Karpas-422 (cell line): ENCODE results near the gene SSTR1. TPM values are rescaled to one million over a fixed set of nuclear protein-coding genes. Genes with fewer than 3 reads are reported as not detected.

Source experiments
- DNase-seq: peaks from one replicate; pipeline ENCODE4 v3.0.0-alpha.2; 2015
- H2AFZ ChIP-seq: fragments of 200-600 bp; sonication (generic); 2 replicates; pipeline ENCODE4 v1.6.1; 2014; ENCODE audit warnings: antibody characterized with exemption, low read length, mixed read lengths
- H3K27ac ChIP-seq: fragments of 200-600 bp; sonication (generic); 2 replicates; pipeline ENCODE4 v1.5.1; 2014; ENCODE audit warnings: mild to moderate bottlenecking, low read length, moderate library complexity
- H3K27me3 ChIP-seq: fragments of 200-600 bp; sonication (generic); 2 replicates; pipeline ENCODE4 v1.6.1; 2014; ENCODE audit warnings: low read length, mixed read lengths
- H3K36me3 ChIP-seq: fragments of 200-600 bp; sonication (generic); 2 replicates; pipeline ENCODE4 v1.6.1; 2014; ENCODE audit warnings: low read length, mixed read lengths; ENCODE audit not compliant: insufficient read depth
- H3K4me1 ChIP-seq: fragments of 200-600 bp; sonication (generic); 2 replicates; pipeline ENCODE4 v1.6.1; 2014; ENCODE audit warnings: mild to moderate bottlenecking, low read length, mixed read lengths
- H3K4me2 ChIP-seq: fragments of 200-600 bp; sonication (generic); 2 replicates; pipeline ENCODE4 v1.6.1; 2014; ENCODE audit warnings: low read length, low read depth, mild to moderate bottlenecking; ENCODE audit not compliant: poor library complexity, severe bottlenecking
- H3K4me3 ChIP-seq: fragments of 200-600 bp; sonication (generic); 2 replicates; pipeline ENCODE4 v1.5.1; 2014; ENCODE audit warnings: mild to moderate bottlenecking, antibody characterized with exemption, low read length, mixed read lengths
- H3K79me2 ChIP-seq: fragments of 200-600 bp; sonication (generic); 2 replicates; pipeline ENCODE4 v1.6.1; 2014; ENCODE audit warnings: mild to moderate bottlenecking, low read length, mixed read lengths
- H3K9ac ChIP-seq: fragments of 200-600 bp; sonication (generic); 2 replicates; pipeline ENCODE4 v1.6.0; 2014; ENCODE audit warnings: low read length
- H3K9me2 ChIP-seq: fragments of 200-600 bp; sonication (generic), shearing (Covaris generic); replicated peaks from 2 replicates; pipeline ENCODE4 v1.6.0; 2014; ENCODE audit warnings: mild to moderate bottlenecking, low read length, moderate library complexity; ENCODE audit not compliant: insufficient read depth
- H3K9me3 ChIP-seq: fragments of 300-700, 200-600 bp; sonication (generic); 2 replicates; pipeline ENCODE4 v1.6.1; 2014; ENCODE audit warnings: low read length, mixed read lengths
- H4K20me1 ChIP-seq: fragments of 200-600 bp; sonication (generic); 2 replicates; pipeline ENCODE4 v1.6.1; 2014; ENCODE audit warnings: mild to moderate bottlenecking, antibody characterized with exemption, low read length, low read depth; ENCODE audit not compliant: insufficient read depth
- total RNA-seq: library from RNA; depleted of rRNA; stranded (reverse); fragments of >200 nt; shearing (Covaris generic); gene quantifications from 2 replicates; pipeline ENCODE4 v1.2.3, GENCODE V29; 2014; ENCODE audit warnings: low replicate concordance; rRNA removed

The SSTR1 gene
- total RNA-seq, 1 experiment from 2014 or later: not detected

DNA sequence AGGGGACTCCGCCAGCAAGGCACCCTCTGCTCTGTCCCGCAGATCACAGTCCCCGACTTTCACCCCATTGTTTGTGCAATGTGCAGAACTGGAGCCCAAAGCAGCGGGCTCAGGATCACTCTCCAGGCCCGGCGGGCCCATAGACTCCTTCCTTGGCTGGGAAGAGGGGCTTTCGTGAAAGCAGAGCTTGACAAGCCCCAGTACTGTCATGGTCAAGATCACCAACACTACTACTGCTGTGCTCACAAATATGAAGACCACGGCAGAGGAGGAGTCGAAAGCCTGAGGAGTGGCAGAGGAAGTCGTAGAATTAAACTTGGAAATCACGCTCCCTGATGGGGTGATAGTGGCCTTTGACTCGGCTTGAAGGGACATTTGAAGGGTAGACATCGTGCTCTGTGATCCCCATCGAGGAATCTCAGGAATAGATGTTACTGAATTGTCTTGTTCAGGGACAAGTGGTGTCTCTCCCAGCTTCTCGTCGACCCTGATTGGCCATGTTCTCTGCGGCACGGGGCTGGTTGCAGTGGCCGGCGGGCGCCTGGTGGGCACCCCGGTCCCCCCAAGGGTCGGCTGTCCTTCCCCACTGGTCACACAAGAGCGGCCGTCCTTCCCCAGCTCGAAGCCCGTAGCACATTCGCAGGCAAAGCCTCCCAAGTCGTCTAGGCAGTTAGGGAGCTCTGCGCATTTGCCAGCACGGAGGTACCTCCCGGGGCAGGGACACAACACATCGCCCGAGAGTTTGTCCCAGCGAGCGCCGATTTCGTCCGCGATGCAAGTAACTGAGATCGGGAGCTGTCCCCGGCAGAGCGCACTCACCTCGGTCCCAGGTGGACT is 47.1 kb downstream of the SSTR1 start:
- Histone ChIP-seq H3K27me3 (0 out of 2 replicates have a peak, but pooled peaks cover 1% of the 10 kb centered on the region), H3K27ac (no peak overlapping the region), H3K4me3 (no peak overlapping the region), H3K36me3 (no peaks in the 10 kb centered on the region), H4K20me1 (no peaks in the 10 kb centered on the region), H2AFZ (no peak overlapping the region), H3K79me2 (no peaks in the 10 kb centered on the region), H3K4me1 (no peaks in the 10 kb centered on the region), H3K9ac (no peak overlapping the region), H3K9me2 (no peaks in the 10 kb centered on the region), H3K4me2 (no peak overlapping the region), H3K9me3 (no peaks in the 10 kb centered on the region)
- no peak for DNase-seq

DNA sequence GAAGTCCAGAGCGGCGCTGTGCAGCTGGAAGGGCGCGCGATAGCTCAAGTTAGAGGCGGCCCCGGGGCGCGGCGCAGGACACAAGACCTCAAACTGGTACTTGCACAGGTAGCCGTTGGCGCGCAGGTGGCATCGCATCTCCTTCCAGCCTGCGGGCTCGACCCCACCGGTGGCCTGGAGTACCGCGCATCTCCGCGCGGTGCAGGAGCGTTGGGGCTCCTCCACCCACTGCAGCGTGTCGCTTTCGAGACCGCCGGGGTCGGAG is 47.6 kb downstream of the SSTR1 start:
- Histone ChIP-seq H3K9ac (no peak overlapping the region), H3K79me2 (no peaks in the 10 kb centered on the region), H3K9me3 (no peaks in the 10 kb centered on the region), H3K9me2 (no peaks in the 10 kb centered on the region), H3K4me2 (no peak overlapping the region), H3K27me3 (0 out of 2 replicates have a peak, but pooled peaks cover 3% of the 10 kb centered on the region), H3K27ac (no peak overlapping the region), H3K4me1 (no peaks in the 10 kb centered on the region), H4K20me1 (no peaks in the 10 kb centered on the region), H3K36me3 (no peaks in the 10 kb centered on the region), H3K4me3 (no peak overlapping the region), H2AFZ (no peak overlapping the region)
- no peak for DNase-seq

DNA sequence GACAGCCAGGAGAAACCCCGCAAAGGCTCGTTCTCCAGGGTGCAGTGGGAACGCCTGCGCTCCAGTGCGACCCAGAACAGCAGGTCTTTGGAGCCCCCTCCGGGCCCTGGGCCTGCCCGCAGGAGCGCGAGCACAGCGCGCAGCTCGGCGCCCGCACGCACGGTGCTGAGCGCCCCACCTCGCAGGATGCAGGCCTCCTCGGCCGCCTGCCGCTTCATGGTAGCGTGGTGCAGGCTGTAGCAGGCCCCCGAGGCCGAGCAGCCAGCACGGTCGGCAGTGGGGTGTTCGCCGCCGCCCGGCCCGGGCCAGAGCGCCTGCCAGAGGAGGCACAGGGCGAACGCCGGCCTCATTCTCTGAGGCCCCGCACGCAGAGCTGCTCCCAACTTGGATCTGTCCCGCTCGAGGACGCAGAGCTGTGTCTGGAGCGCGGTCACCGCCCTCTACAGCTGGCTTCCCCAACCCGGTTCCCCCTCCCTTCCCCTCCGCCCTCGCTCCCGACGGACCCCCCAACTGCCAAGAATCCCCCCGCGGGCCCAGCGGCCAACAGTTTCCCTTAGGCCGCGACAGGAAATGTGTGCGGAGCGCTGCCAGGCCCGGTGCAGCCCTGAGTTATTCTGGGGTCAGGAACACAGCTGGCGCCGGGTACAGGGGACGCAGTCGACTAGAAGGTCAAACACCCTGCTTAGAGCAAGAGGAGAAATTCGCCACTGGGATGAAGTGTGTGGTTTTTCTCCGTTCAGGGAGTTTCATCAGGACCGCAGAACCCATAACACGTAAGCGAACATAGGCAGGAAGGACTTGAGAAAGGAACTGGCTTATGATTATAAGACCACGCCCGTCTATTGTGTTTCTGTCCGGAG is 48.2 kb downstream of the SSTR1 start, which contains the start of gene CLEC14A:
Gene CLEC14A, minus strand, starts transcription at position 421 of the 860 bp plus-strand sequence. Its CDS starts 71 bp downstream, at position 350.
- H3K79me2 ChIP-seq: no peaks in the 10 kb centered on the region
- H3K9me3 ChIP-seq: no peaks in the 10 kb centered on the region
- DNase-seq: no peak
- H3K27me3 ChIP-seq: 0 out of 2 replicates have a peak, but pooled peaks cover 3% of the 10 kb centered on the region
- H3K36me3 ChIP-seq: no peaks in the 10 kb centered on the region; the same call in 1 of the 2 replicates
- H4K20me1 ChIP-seq: no peaks in the 10 kb centered on the region
- no peak within 1 kb of the TSS for H2AFZ ChIP-seq
- no peaks in the 10 kb centered on the region for H3K9me2 ChIP-seq
- no peak within 1 kb of the TSS for H3K27ac ChIP-seq
- no peak within 1 kb of the TSS for H3K4me3 ChIP-seq
- H3K9ac ChIP-seq: no peak within 1 kb of the TSS
- H3K4me1 ChIP-seq: no peaks in the 10 kb centered on the region
- no peak within 1 kb of the TSS for H3K4me2 ChIP-seq

DNA sequence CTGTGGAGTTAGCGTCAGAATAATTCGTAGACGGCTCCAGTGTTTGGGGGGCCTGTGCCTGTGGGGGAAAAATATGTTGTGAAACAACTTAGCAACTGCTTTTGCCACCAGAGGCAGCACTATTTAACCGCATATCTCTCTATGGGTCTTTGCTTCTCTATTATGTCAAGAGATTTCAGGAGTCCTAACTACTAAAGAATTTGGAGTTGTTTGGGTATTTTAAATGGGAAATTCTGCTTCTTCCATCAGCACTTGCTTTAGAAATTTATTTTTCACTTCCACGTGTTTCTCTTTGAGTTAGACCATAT is 48.8 kb downstream of the SSTR1 start:
- no peak for DNase-seq
- H3K4me1 ChIP-seq: no peaks in the 10 kb centered on the region
- H3K27me3 ChIP-seq: 0 out of 2 replicates have a peak, but pooled peaks cover 3% of the 10 kb centered on the region
- H4K20me1 ChIP-seq: no peaks in the 10 kb centered on the region
- no peak overlapping the region for H3K9ac ChIP-seq
- no peak overlapping the region for H3K27ac ChIP-seq
- no peaks in the 10 kb centered on the region for H3K79me2 ChIP-seq
- no peaks in the 10 kb centered on the region; the same call in 1 of the 2 replicates for H3K36me3 ChIP-seq
- H2AFZ ChIP-seq: no peak overlapping the region
- no peaks in the 10 kb centered on the region for H3K9me2 ChIP-seq
- no peak overlapping the region for H3K4me3 ChIP-seq
- no peak overlapping the region for H3K4me2 ChIP-seq
- no peaks in the 10 kb centered on the region for H3K9me3 ChIP-seq

DNA sequence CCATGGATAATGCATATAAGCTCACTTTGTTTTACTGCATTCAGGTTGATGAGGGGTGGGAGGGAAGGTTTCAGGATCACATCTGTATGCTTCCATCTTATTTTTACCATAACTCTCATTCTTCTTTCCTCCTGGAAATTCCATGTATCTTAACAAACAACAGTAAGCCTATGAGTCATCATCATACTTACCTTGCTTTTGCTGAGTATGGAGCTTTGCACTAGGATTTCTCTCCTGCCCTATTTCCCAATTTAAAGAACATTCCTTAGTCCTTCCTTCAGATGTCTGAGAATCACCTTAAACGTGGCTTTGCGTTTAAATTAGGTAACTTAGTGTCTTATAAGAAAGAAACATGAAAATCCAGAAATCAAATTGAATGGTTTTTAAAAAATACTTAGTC is 49.8 kb downstream of the SSTR1 start:
- H3K36me3 ChIP-seq: no peaks in the 10 kb centered on the region; the same call in 1 of the 2 replicates
- 0 out of 2 replicates have a peak, but pooled peaks cover 3% of the 10 kb centered on the region for H3K27me3 ChIP-seq
- no peak overlapping the region for H3K4me2 ChIP-seq
- H3K4me3 ChIP-seq: no peak overlapping the region
- no peaks in the 10 kb centered on the region for H3K4me1 ChIP-seq
- no peak for DNase-seq
- H3K9ac ChIP-seq: no peak overlapping the region
- H3K9me2 ChIP-seq: no peaks in the 10 kb centered on the region
- no peaks in the 10 kb centered on the region for H3K79me2 ChIP-seq
- H3K9me3 ChIP-seq: no peaks in the 10 kb centered on the region
- H4K20me1 ChIP-seq: no peaks in the 10 kb centered on the region
- H3K27ac ChIP-seq: no peak overlapping the region
- 0 out of 2 replicates have a peak overlapping the region, but pooled peaks have one; percentile 27 for H2AFZ ChIP-seq

DNA sequence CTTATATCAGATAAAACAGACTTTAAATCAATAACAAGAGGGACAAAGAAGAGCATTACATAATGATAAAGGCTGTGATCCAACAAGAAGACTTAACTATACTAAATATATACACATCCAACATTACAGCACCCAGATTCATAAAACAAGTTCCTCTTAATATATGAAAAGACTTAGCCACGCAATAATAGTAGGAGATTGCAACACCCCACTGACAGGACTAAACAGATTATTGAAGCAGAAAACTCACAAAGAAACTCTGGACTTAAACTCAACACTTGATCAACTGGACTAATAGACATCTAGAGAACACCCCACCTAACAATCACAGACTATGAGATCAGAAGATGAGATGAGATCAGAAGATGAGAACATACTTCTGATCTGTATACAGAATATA is 53.9 kb downstream of the SSTR1 start:
- Histone ChIP-seq H2AFZ (peak overlapping the region; percentile 22), H3K4me3 (no peak overlapping the region), H3K4me2 (no peak overlapping the region), H3K9ac (no peak overlapping the region), H3K27ac (no peak overlapping the region), H4K20me1 (no peaks in the 10 kb centered on the region), H3K9me3 (no peaks in the 10 kb centered on the region), H3K27me3 (0 out of 2 replicates have a peak, but pooled peaks cover 3% of the 10 kb centered on the region), H3K36me3 (no peaks in the 10 kb centered on the region; the same call in 1 of the 2 replicates), H3K4me1 (no peaks in the 10 kb centered on the region; the same call in 1 of the 2 replicates), H3K9me2 (no peaks in the 10 kb centered on the region), H3K79me2 (no peaks in the 10 kb centered on the region)
- no peak for DNase-seq

Other genes with a start within 250 kb of the SSTR1 start
- not detected in 2 replicates for gene CLEC14A, start 48.2 kb downstream of the SSTR1 start, total RNA-seq